H1 (cell line): ENCODE results near the gene MSH4. TPM values are rescaled to one million over a fixed set of nuclear protein-coding genes. Genes with fewer than 3 reads are reported as not detected.

ENCODE experiments used
- CTCF ChIA-PET: fragments of 300-600 bp; sonication (Branson Sonifier 250); formaldehyde crosslinking; loops from one replicate; lab custom pipeline; 2021; ENCODE audit not compliant: partially characterized antibody; lab: Charles Lee
- POLR2A ChIA-PET: fragments of 300-600 bp; sonication (Branson Sonifier 250); formaldehyde crosslinking; loops from one replicate; lab custom pipeline; 2021; ENCODE audit warnings: inconsistent platforms; ENCODE audit not compliant: partially characterized antibody; lab: Charles Lee
- DNase-seq, 2 experiments: peaks; one replicate each; pipeline versions ENCODE4 v3.0.0 to v3.0.0-alpha.2; 2010 to 2022; ENCODE audit warnings: low spot score in 2 of 2, low read depth in 1 of 2, mixed read lengths in 1 of 2
- FAIRE-seq: peaks from 2 replicates; lab custom pipeline; 2011; peaks lifted over from hg19 to GRCh38; lab: Jason Lieb, UNC
- H2AFZ ChIP-seq: 2 replicates; pipeline ENCODE4 v1.8.1; 2012; ENCODE audit warnings: low read length, inconsistent platforms
- H2AK5ac ChIP-seq: 2 replicates; pipeline ENCODE4 v1.6.1; 2013; ENCODE audit warnings: low read depth, low read length
- H2BK120ac ChIP-seq: replicated peaks from 2 replicates; pipeline ENCODE3; 2013; ENCODE audit warnings: low read depth, low read length, inconsistent platforms
- H2BK12ac ChIP-seq: 2 replicates; pipeline ENCODE4 v1.6.1; 2013; ENCODE audit warnings: low read depth, low read length
- H2BK15ac ChIP-seq: 2 replicates; pipeline ENCODE4 v1.6.1; 2013; ENCODE audit warnings: low read length
- H2BK20ac ChIP-seq: 2 replicates; pipeline ENCODE4 v1.6.1; 2013; ENCODE audit warnings: low read length
- H2BK5ac ChIP-seq: 2 replicates; pipeline ENCODE4 v1.6.1; 2013; ENCODE audit warnings: low read depth, low read length
- H3K14ac ChIP-seq: 2 replicates; pipeline ENCODE4 v1.6.1; 2013; ENCODE audit warnings: inconsistent platforms; ENCODE audit not compliant: insufficient read length
- H3K18ac ChIP-seq: 2 replicates; pipeline ENCODE4 v1.6.1; 2013; ENCODE audit warnings: low read length; ENCODE audit errors: extremely low read depth
- H3K23ac ChIP-seq: 2 replicates; pipeline ENCODE4 v1.6.1; 2013; ENCODE audit warnings: inconsistent platforms; ENCODE audit not compliant: insufficient read length
- H3K23me2 ChIP-seq: 2 replicates; pipeline ENCODE4 v1.6.1; 2013; ENCODE audit warnings: low read depth, low read length
- H3K27ac ChIP-seq: 2 replicates; pipeline ENCODE4 v1.6.1; 2011; ENCODE audit warnings: low read depth, low read length, inconsistent platforms
- H3K27me3 ChIP-seq, 4 experiments: replicated peaks in 1 of 4; 1 replicate in 1 of 4; 2 replicates in 3 of 4; pipeline versions ENCODE4 v1.6.1 to v1.8.1; 2011 to 2013; ENCODE audit warnings: low read length in 3 of 4, mild to moderate bottlenecking in 3 of 4, inconsistent platforms in 2 of 4, mixed read lengths in 2 of 4, moderate library complexity in 1 of 4; ENCODE audit not compliant: control insufficient read depth in 3 of 4, insufficient read depth in 3 of 4; ENCODE audit errors: extremely low read depth in 1 of 4
- H3K36me3 ChIP-seq, 4 experiments: 2 replicates each; pipeline versions ENCODE4 v1.6.1 to v1.8.1; 2011 to 2013; ENCODE audit warnings: mild to moderate bottlenecking in 4 of 4, low read length in 3 of 4, moderate library complexity in 2 of 4, control low read depth in 1 of 4, inconsistent platforms in 1 of 4; ENCODE audit not compliant: insufficient read depth in 4 of 4, control insufficient read depth in 2 of 4
- H3K4ac ChIP-seq: replicated peaks from 2 replicates; pipeline ENCODE3; 2013; ENCODE audit warnings: low read length, low read depth, mixed read lengths, inconsistent platforms; ENCODE audit not compliant: insufficient read length
- H3K4me1 ChIP-seq, 4 experiments: replicated peaks in 1 of 4; 1 replicate in 1 of 4; 2 replicates in 3 of 4; pipeline versions ENCODE4 v1.6.1 to v1.8.1; 2011 to 2013; ENCODE audit warnings: low read length in 3 of 4, inconsistent platforms in 2 of 4, mixed read lengths in 1 of 4; ENCODE audit not compliant: insufficient read depth in 4 of 4, control insufficient read depth in 3 of 4
- H3K4me2 ChIP-seq, 2 experiments: 2 replicates each; pipeline versions ENCODE4 v1.6.1 to v1.8.1; 2011 to 2013; ENCODE audit warnings: low read depth in 2 of 2, low read length in 2 of 2, control low read depth in 1 of 2, inconsistent platforms in 1 of 2, mild to moderate bottlenecking in 1 of 2; ENCODE audit not compliant: insufficient read depth in 1 of 2
- H3K4me3 ChIP-seq, 4 experiments: fragments of 200-600, 300-600 bp in 1 of 4; sonication (generic), shearing (Covaris generic), sonication (Bioruptor Twin) in 1 of 4; 2 replicates each; pipeline versions ENCODE4 v1.5.1 to v1.8.1; 2011 to 2016; ENCODE audit warnings: low read length in 4 of 4, low read depth in 3 of 4, control low read depth in 2 of 4, inconsistent platforms in 2 of 4, mild to moderate bottlenecking in 2 of 4, mixed read lengths in 1 of 4, moderate library complexity in 1 of 4; ENCODE audit not compliant: insufficient read depth in 2 of 4; ENCODE audit errors: extremely low read depth in 1 of 4
- H3K56ac ChIP-seq: replicated peaks from 2 replicates; pipeline ENCODE3; 2013; ENCODE audit warnings: low read depth, mild to moderate bottlenecking, mixed read lengths, low read length, inconsistent platforms; ENCODE audit not compliant: insufficient read length
- H3K79me1 ChIP-seq: 2 replicates; pipeline ENCODE4 v1.6.1; 2013; ENCODE audit warnings: low read depth, low read length, control low read depth
- H3K79me2 ChIP-seq, 2 experiments: 2 replicates each; pipeline versions ENCODE4 v1.6.1 to v1.8.1; 2012 to 2013; ENCODE audit warnings: low read length in 2 of 2, mild to moderate bottlenecking in 2 of 2, inconsistent platforms in 1 of 2; ENCODE audit not compliant: insufficient read depth in 2 of 2, control insufficient read depth in 1 of 2
- H3K9ac ChIP-seq, 4 experiments: replicated peaks in 1 of 4; 1 replicate in 1 of 4; 2 replicates in 3 of 4; pipeline versions ENCODE4 v1.6.1 to v1.8.1; 2011 to 2013; ENCODE audit warnings: low read depth in 3 of 4, low read length in 3 of 4, control low read depth in 2 of 4, mild to moderate bottlenecking in 2 of 4, moderate library complexity in 2 of 4, inconsistent platforms in 1 of 4; ENCODE audit errors: extremely low read depth in 1 of 4
- H3K9me3 ChIP-seq, 2 experiments: 2 replicates each; pipeline versions ENCODE4 v1.6.1 to v1.8.1; 2012 to 2013; ENCODE audit warnings: mild to moderate bottlenecking in 2 of 2, moderate library complexity in 2 of 2, control low read depth in 1 of 2, inconsistent platforms in 1 of 2, low read depth in 1 of 2, low read length in 1 of 2, mixed read lengths in 1 of 2; ENCODE audit not compliant: insufficient read depth in 2 of 2
- H4K20me1 ChIP-seq, 2 experiments: replicated peaks in 1 of 2; 2 replicates each; pipeline versions ENCODE3 to v1.8.1; 2011 to 2013; ENCODE audit warnings: inconsistent platforms in 2 of 2, low read length in 2 of 2, mild to moderate bottlenecking in 1 of 2; ENCODE audit not compliant: insufficient read depth in 2 of 2, control insufficient read depth in 1 of 2
- H4K5ac ChIP-seq: 2 replicates; pipeline ENCODE4 v1.6.1; 2013; ENCODE audit warnings: low read length, low read depth, mixed read lengths, inconsistent platforms; ENCODE audit not compliant: insufficient read length
- H4K8ac ChIP-seq: 2 replicates; pipeline ENCODE4 v1.8.0; 2013; ENCODE audit warnings: mild to moderate bottlenecking, moderate library complexity, low read length, inconsistent platforms; ENCODE audit not compliant: insufficient read depth; ENCODE audit errors: extremely low read depth
- H4K91ac ChIP-seq: replicated peaks from 2 replicates; pipeline ENCODE3; 2013; ENCODE audit warnings: low read length, mixed read lengths, inconsistent platforms; ENCODE audit not compliant: insufficient read length
- BCL11A ChIP-seq, 2 experiments: IDR thresholded peaks; one replicate each; pipeline ENCODE4 v1.6.1; 2011; ENCODE audit warnings: low read depth in 2 of 2, low read length in 2 of 2, mild to moderate bottlenecking in 2 of 2
- CEBPB ChIP-seq: IDR thresholded peaks from 2 replicates; pipeline ENCODE4 v1.6.1; 2012; ENCODE audit warnings: low read depth, low read length
- JUND ChIP-seq: IDR thresholded peaks from 2 replicates; pipeline ENCODE4 v1.6.1; 2011; ENCODE audit warnings: mild to moderate bottlenecking, improper control_type of control experiment, low read length
- KDM1A ChIP-seq: fragments of 200-600, 300-600 bp; sonication (generic); IDR thresholded peaks from 2 replicates; pipeline ENCODE4 v1.7.1; 2016; ENCODE audit warnings: mild to moderate bottlenecking, low read length, borderline replicate concordance
- MAFK ChIP-seq: IDR thresholded peaks from 2 replicates; pipeline ENCODE4 v1.6.1; 2012; ENCODE audit warnings: low read depth, mild to moderate bottlenecking, improper control_type of control experiment, low read length
- PHF8 ChIP-seq: fragments of 200-600 bp; sonication (generic); conservative IDR thresholded peaks from 2 replicates; pipeline ENCODE4 v1.7.1; 2012; ENCODE audit warnings: low read depth, mild to moderate bottlenecking, inconsistent platforms, low read length, moderate library complexity
- RAD21 ChIP-seq, 2 experiments: IDR thresholded peaks in 1 of 2; conservative IDR thresholded peaks in 1 of 2; 2 replicates each; pipeline ENCODE4 v1.6.1; 2011; ENCODE audit warnings: low read depth in 2 of 2, low read length in 2 of 2, improper control_type of control experiment in 1 of 2, inconsistent platforms in 1 of 2, mild to moderate bottlenecking in 1 of 2, moderate library complexity in 1 of 2
- SAP30 ChIP-seq: fragments of 300-600 bp; sonication (generic); IDR thresholded peaks from 2 replicates; pipeline ENCODE4 v1.7.1; 2012; ENCODE audit warnings: low read length, moderate library complexity, mild to moderate bottlenecking, inconsistent platforms; ENCODE audit not compliant: insufficient read depth, insufficient replicate concordance
- SIRT6 ChIP-seq: IDR thresholded peaks from one replicate; pipeline ENCODE4 v1.7.1; 2012; ENCODE audit warnings: low read length, inconsistent platforms
- SRF ChIP-seq: IDR thresholded peaks from 2 replicates; pipeline ENCODE4 v1.6.1; 2011; ENCODE audit warnings: mild to moderate bottlenecking, low read depth, low read length, moderate library complexity
- TBP ChIP-seq: IDR thresholded peaks from 2 replicates; pipeline ENCODE4 v1.6.1; 2011; ENCODE audit warnings: low read depth, low read length, improper control_type of control experiment
- TCF12 ChIP-seq: IDR thresholded peaks from 2 replicates; pipeline ENCODE4 v1.6.1; 2011; ENCODE audit warnings: low read depth, mild to moderate bottlenecking, low read length
- USF2 ChIP-seq: IDR thresholded peaks from 2 replicates; pipeline ENCODE4 v1.6.1; 2011; ENCODE audit warnings: low read length, improper control_type of control experiment
- YY1 ChIP-seq: IDR thresholded peaks from 2 replicates; pipeline ENCODE4 v1.6.1; 2011; ENCODE audit warnings: low read depth, mild to moderate bottlenecking, low read length
- WGBS, 2 experiments: shearing (Covaris generic) in 1 of 2; methylation state at CpG; one replicate each; pipeline versions ENCODE4 v1.1.6 to v1.1.7; 2013 to 2015; ENCODE audit warnings: low lambda C conversion rate in 2 of 2, mixed read lengths in 2 of 2, inconsistent platforms in 1 of 2, low coverage in 1 of 2, missing lambda C conversion rate in 1 of 2; ENCODE audit not compliant: insufficient replicate concordance in 2 of 2, insufficient coverage in 1 of 2, insufficient read length in 1 of 2; ENCODE audit errors: extremely low coverage in 1 of 2, missing lambda C conversion rate in 1 of 2; 5-methylcytosine and 5-hydroxymethylcytosine counted together
- polyA plus RNA-seq, 7 experiments: library from polyadenylated mRNA; depleted of rRNA in 3 of 7; stranded (reverse) in 5 of 7; unstranded in 2 of 7; fragments of >200 nt in 5 of 7; fragments of 200-250 nt in 2 of 7; gene quantifications; 1 replicate in 5 of 7; 2 replicates in 1 of 7; 4 replicates in 1 of 7; pipeline versions ENCODE4 v1.2.1 to v1.2.3, GENCODE V29; 2011 to 2013; ENCODE audit warnings: missing spikeins in 2 of 7, mixed read lengths in 2 of 7
- total RNA-seq: library from RNA; stranded (reverse); fragmentation: NEBNext Ultra II Directional; extraction: Animal tissue kit (Norgen Biotek cat#: 25700); gene quantifications from 2 replicates; pipeline ENCODE4 v1.2.1, GENCODE V29; 2021

MSH4 gene
- total and polyA plus RNA-seq, 2 of the 8 experiments (the other 6 are each of a cell fraction or from before 2014, with no cell fraction given) = 0.03 to 0.22 TPM

DNA sequence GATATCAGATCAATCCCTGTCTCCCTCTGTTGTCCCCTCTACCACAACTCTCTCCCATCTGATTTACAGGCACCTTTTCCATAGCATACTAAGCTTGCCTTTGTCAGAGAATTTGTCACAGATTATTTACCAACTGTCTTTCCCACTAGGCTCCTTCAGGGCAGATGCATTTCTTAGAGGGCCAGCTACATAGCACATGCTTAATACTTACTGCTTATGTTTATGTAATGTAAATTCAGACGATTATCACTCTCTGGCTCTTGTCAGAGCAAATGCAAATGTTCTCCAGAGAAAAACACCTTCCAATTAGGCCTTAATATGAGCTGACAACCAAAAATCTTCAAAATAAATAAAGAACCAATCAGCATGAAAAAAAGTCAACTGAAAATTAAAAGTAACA lies 25.9 kb upstream of the MSH4 start:
- H2BK5ac ChIP-seq = no peak overlapping the region
- no peak for TF ChIP-seq USF2
- TF ChIP-seq JUND = no peak
- no peak for TF ChIP-seq SRF
- TF ChIP-seq RAD21 (IDR thresholded peaks at IDR 0.05 in 1 of 2, conservative IDR thresholded peaks at IDR 0.05 in 1 of 2; ENCODE audit: low read depth in 2 of 2, low read length in 2 of 2) = no peak
- no peak for TF ChIP-seq SAP30
- no peak for TF ChIP-seq CEBPB
- no peak for TF ChIP-seq MAFK
- no peak for TF ChIP-seq YY1
- TF ChIP-seq TBP = no peak
- TF ChIP-seq TCF12 = no peak
- TF ChIP-seq KDM1A = no peak
- TF ChIP-seq BCL11A (IDR thresholded peaks at IDR 0.05; ENCODE audit: low read depth in 2 of 2, low read length in 2 of 2) = no peak
- TF ChIP-seq SIRT6 = no peak
- TF ChIP-seq PHF8 = no peak

More for the DNA sequence above, 25.9 kb upstream of the MSH4 start:
- Histone ChIP-seq H3K36me3 (no peaks in the 10 kb centered on the region), H3K56ac (no peak overlapping the region), H3K9me3 (0 out of 4 replicates have a peak, but pooled peaks cover 0 to 2% of the 10 kb centered on the region in 2 experiments), H3K79me2 (no peaks in the 10 kb centered on the region), H3K4me2 (no peak overlapping the region), H4K91ac (no peak overlapping the region), H2AFZ (no peak overlapping the region), H4K8ac (no peak overlapping the region), H2BK20ac (no peak overlapping the region), H3K27me3 (no peaks in the 10 kb centered on the region), H2BK12ac (no peak overlapping the region), H3K23ac (no peak overlapping the region), H3K18ac (no peak overlapping the region), H4K20me1 (no peaks in the 10 kb centered on the region), H3K4ac (no peak overlapping the region), H2AK5ac (no peak overlapping the region), H2BK120ac (no peak overlapping the region), H3K4me1 (peaks cover 0 to 3% (median 1%) of the 10 kb centered on the region in 4 experiments; a peak in 2 of 7 replicates), H4K5ac (no peak overlapping the region), H3K14ac (no peak overlapping the region), H2BK15ac (no peak overlapping the region), H3K79me1 (no peaks in the 10 kb centered on the region), H3K23me2 (no peaks in the 10 kb centered on the region), H3K9ac (no peak overlapping the region), H3K27ac (no peak overlapping the region), H3K4me3 (no peak overlapping the region)
- DNase-seq (no peak), FAIRE-seq (no peak)
- CTCF ChIA-PET = no interaction called here
- WGBS, 2 experiments = 75% methylated on average over 1 of the region's 1 CpG; no CpG with 5 or more reads in 1 of the 2 experiments
- POLR2A ChIA-PET = interaction anchor here (5.5 kb wide), 1 partner anchor 15 kb away, joined by 31 read pairs; the partner anchor contains the start of gene RABGGTB
